Tongue (tissue), 2 donors: ENCODE data around the gene ZBTB12. TPM values are rescaled to one million over a fixed set of nuclear protein-coding genes. Genes with fewer than 3 reads are reported as not detected.

Source experiments
- small RNA-seq: library from RNA; depleted of rRNA; stranded (forward); fragments of <200 nt; gene quantifications from one replicate; pipeline ENCODE3, GENCODE V24; 2014; ENCODE audit warnings: low replicate concordance
- total RNA-seq: library from RNA; depleted of rRNA; stranded (reverse); fragments of >200 nt; gene quantifications from one replicate; pipeline ENCODE4 v1.2.3, GENCODE V29; 2014

ZBTB12 gene
- total RNA-seq, 1 donor from 2014 or later = 5.7 TPM

Small RNAs within 50 kb of the gene (small RNA-seq; reads per million reads assigned to genes)
- gene AL645922.1 = not detected

Other genes with a start within 250 kb of the ZBTB12 start
- gene BAG6, start 249.4 kb downstream of the ZBTB12 start, total RNA-seq = 154 TPM
- not detected for gene APOM, start 246.2 kb downstream of the ZBTB12 start, total RNA-seq
- 20.8 TPM for gene C6orf47, start 241.3 kb downstream of the ZBTB12 start, total RNA-seq
- 18.0 TPM for gene GPANK1, start 237.1 kb downstream of the ZBTB12 start, total RNA-seq
- gene CSNK2B, start 236.0 kb downstream of the ZBTB12 start, total RNA-seq = 92.1 TPM
- gene LY6G5B, start 232.1 kb downstream of the ZBTB12 start, total RNA-seq = 2.6 TPM
- gene LY6G5C, start 221.0 kb downstream of the ZBTB12 start, total RNA-seq = not detected
- 46.2 TPM for gene ABHD16A, start 198.8 kb downstream of the ZBTB12 start, total RNA-seq
- gene LY6G6F, start 195.2 kb downstream of the ZBTB12 start, total RNA-seq = 0.82 TPM
- not detected for gene LY6G6D, start 186.7 kb downstream of the ZBTB12 start, total RNA-seq
- 1.1 TPM for gene LY6G6C, start 180.3 kb downstream of the ZBTB12 start, total RNA-seq
- not detected for gene MPIG6B, start 178.7 kb downstream of the ZBTB12 start, total RNA-seq
- gene DDAH2, start 172.8 kb downstream of the ZBTB12 start, total RNA-seq = 114 TPM
- 131 TPM for gene CLIC1, start 165.6 kb downstream of the ZBTB12 start, total RNA-seq
- gene MSH5, start 162.1 kb downstream of the ZBTB12 start, total RNA-seq = 9.6 TPM
- gene SAPCD1, start 139.4 kb downstream of the ZBTB12 start, total RNA-seq = not detected
- gene VWA7, start 124.8 kb downstream of the ZBTB12 start, total RNA-seq = 2.3 TPM
- 42.5 TPM for gene VARS1, start 106.3 kb downstream of the ZBTB12 start, total RNA-seq
- gene LSM2, start 95.1 kb downstream of the ZBTB12 start, total RNA-seq = 20.8 TPM
- 4.5 TPM for gene HSPA1L, start 86.8 kb downstream of the ZBTB12 start, total RNA-seq
- 698 TPM for gene HSPA1A, start 86.5 kb downstream of the ZBTB12 start, total RNA-seq
- gene HSPA1B, start 74.3 kb downstream of the ZBTB12 start, total RNA-seq = 827 TPM
- 25.6 TPM for gene NEU1, start 39.3 kb downstream of the ZBTB12 start, total RNA-seq
- 1.7 TPM for gene SLC44A4, start 23.1 kb downstream of the ZBTB12 start, total RNA-seq
- 37.4 TPM for gene EHMT2, start 4.4 kb downstream of the ZBTB12 start, total RNA-seq
- 0.51 TPM for gene C2, start 25.6 kb upstream of the ZBTB12 start, total RNA-seq
- gene CFB, start 44.0 kb upstream of the ZBTB12 start, total RNA-seq = 7.1 TPM
- gene NELFE, start 56.9 kb upstream of the ZBTB12 start, total RNA-seq = 79.7 TPM
- gene SKIC2, start 57.1 kb upstream of the ZBTB12 start, total RNA-seq = 30.6 TPM
- 10.7 TPM for gene DXO, start 70.1 kb upstream of the ZBTB12 start, total RNA-seq
- 32.6 TPM for gene C4A, start 80.0 kb upstream of the ZBTB12 start, total RNA-seq
- gene C4B, start 112.7 kb upstream of the ZBTB12 start, total RNA-seq = 38.0 TPM
- 1.0 TPM for gene CYP21A2, start 136.3 kb upstream of the ZBTB12 start, total RNA-seq
- 214 TPM for gene TNXB, start 207.3 kb upstream of the ZBTB12 start, total RNA-seq
- gene ATF6B, start 226.2 kb upstream of the ZBTB12 start, total RNA-seq = 40.8 TPM
- 3.3 TPM for gene FKBPL, start 228.2 kb upstream of the ZBTB12 start, total RNA-seq
- 1.2 TPM for gene PRRT1, start 249.9 kb upstream of the ZBTB12 start, total RNA-seq